HG02970 (cell line): ENCODE results near the gene PFN4.
"Not testable (repeated sequence)": the region's sequence is repeated elsewhere in the genome, so short reads cannot be mapped to it uniquely, and the experiment has no call there.

ENCODE experiments used
- ATAC-seq: cut with Tn5 transposase; IDR thresholded peaks from one replicate; pipeline ENCODE4 v1.9.1; 2021; ENCODE audit warnings: mild to moderate bottlenecking, moderate library complexity, moderate number of reproducible peaks; ENCODE audit not compliant: unreplicated experiment, low FRiP score

Gene PFN4

DNA sequence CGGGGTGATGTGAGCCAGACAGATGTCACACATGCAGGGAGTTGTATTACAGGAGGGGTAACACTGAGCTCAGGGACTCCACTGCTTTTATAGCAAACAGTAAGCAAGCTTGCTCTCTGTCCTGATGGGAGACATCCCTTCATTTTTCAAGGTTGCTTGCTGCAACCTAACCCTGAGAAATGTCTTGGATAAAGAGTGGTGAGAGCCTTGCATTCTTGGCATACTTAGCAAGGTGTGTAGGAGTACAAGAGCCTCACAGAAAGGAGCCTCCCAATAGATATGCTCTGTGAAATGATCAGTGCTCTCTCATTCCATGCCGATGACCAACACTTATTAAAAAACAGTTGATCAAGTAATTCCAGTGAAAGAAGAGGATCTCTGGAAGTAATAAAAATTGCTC, 8.1 kb downstream of the PFN4 start:
- no peak for ATAC-seq

DNA sequence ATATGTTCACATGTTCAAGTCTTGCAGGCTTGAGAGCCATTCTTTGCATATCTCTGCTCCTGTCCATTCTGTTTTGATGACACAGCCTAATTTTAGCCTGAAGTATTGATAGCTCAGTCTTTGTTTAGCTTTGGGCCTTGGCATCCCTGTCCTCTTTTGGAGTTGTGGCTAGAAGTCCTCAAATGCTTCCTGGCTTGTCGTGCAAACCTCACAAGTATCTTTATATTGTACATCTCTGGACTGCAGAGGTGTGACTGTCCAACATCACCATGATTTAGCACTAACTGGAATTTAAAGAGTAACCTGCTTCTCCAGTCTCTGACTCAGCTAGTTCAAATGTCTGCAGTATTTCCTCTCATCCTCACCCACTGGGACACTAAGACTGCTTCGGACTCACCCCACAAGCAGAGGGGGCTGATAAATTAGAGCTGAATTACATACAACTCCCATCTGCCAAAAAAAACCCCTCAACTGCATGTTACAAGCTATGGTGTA, 11.7 kb downstream of the PFN4 start:
- no peak for ATAC-seq

DNA sequence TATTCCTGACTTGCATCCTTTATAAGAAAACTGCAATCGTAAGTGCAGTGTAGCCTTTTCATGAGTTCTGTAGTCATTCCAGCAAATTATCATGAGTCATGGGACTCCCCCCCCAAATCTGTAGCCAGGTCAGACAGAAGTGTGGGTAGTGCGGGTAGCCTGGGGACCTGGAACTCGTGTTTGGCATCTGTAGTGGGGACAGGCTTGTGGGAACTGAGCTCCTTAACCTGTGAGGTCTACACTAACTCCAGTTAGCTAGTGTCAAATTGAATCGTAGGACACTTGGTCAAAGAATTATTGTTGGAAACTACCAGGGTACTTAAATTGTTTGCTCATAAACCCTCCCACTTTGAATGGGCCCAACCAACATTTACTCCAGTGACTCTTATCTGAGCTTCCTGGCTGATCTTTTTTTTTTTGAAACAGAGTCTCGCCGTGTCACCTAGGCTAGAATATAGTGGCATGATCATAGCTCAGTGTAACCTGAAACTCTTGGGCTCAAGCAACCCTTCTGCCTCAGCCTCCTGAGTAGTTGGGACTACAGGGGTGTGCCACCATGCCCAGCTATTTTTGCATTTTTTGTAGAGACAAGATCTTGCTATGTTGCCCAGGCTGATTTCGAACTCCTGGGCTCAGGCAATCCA, 12.4 kb downstream of the PFN4 start:
- ATAC-seq: no peak

DNA sequence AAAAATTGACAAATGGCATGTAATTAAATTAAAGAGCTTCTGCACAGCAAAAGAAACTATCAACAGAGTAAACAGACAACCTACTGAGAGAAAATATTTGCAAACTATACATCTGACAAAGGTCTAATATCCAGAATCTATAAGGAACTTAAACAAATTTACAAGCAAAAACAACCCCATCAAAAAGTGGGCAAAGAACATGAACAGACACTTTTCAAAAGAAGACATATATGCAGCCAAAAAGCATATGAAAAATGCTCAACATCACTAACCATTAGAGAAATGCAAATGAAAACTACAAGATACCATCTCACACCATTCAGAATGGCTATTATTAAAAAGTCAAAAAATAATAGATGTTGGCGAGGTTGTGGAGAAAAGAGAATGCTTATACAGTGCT, 13.7 kb downstream of the PFN4 start:
- not testable (repeated sequence) for ATAC-seq

DNA sequence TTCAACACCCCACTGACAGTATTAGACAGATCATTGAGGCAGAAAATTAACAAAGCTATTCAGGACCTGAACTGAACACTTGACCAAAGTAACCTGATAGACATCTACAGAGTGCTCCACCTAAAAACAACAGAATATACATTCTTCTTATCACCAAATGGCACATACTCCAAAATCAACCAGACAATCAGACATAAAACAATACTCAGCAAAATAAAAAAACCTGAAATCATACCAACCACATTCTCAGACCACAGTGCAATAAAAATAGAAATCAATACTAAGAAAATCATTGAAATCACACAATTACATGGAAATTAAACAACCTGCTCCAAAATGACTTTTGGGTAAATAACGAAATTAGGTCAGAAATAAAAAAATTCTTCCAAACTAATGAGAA, 15.8 kb downstream of the PFN4 start:
- no peak for ATAC-seq

DNA sequence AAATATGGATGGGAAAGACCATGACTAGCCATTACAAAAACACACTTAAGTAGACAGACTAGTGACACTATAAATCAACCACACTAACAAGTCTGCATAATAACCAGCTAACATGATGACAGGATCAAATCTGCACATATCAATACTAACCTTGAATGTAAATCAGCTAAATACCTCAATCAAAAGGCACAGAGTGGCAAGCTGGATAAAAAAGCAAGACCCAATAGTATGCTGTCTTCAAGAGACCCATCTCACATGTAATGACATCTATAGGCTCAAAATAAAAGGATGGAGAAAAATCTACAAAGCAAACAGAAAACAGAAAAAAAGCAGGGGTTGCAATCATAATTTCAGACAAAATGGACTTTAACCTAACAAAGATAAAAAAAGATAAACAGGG, 16.3 kb downstream of the PFN4 start:
- no peak for ATAC-seq

DNA sequence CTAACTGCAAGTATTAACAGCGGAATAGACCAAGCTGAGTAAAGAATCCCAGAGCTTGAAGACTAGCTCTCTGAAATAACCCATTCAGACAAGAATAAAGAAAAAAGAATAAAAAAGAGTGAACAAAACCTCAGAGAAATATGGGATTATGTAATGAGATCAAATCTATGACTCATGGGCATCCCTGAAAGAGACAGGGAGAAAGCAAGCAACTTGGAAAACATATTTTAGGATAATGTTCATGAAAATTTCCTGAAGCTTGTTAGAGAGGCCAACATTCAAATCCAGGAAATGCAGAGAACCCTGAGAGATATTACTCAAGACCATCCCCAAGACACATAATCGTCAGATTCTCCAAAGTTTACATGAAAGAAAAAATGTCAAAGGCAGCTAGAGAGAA, 17.3 kb downstream of the PFN4 start:
- no peak for ATAC-seq

DNA sequence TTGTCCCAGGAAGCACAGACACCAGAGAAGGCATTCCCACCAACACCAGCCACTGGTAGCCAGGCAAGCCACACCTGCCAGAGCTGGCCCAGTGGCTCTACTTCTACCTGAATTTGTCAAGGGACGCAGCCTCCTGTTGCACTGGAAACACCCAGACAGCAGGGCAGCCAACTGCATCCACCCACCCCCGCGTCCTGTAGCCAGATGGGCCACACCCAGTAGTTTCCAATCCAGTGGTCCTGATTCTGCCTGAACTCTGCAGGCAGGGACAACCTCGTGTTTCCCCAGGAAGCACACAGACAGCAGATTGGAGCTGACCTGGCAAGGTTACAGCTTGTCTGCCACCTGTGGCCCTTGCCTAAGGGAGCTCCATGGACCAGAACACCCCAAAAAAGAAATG, 18.2 kb downstream of the PFN4 start:
- ATAC-seq: no peak

DNA sequence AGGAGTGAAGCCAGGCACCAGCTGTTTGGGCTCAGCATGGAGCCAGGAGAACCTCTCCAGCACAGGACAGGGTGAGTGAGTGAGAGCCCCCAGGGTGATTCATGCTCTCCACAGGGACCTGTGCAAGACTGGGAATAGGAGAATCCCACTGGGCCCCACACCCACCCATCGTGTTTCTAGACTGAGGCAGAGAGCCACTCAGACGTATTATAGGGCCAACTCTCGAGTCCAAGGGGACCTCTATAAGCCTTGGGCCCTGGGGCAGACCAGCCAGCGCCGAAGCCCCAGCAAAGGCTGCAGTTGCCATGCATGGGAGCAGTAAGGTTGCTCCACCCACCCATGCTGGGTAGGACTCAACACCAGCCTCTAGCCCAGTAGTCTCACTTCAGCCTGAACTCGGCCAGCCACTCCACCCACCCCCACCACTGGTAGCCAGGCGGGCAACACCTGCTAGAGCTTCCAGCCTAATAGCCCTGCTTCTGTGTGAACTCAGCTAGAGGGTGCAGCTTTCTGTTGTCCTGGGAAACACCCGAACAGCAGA, 19.0 kb downstream of the PFN4 start:
- ATAC-seq: no peak

DNA sequence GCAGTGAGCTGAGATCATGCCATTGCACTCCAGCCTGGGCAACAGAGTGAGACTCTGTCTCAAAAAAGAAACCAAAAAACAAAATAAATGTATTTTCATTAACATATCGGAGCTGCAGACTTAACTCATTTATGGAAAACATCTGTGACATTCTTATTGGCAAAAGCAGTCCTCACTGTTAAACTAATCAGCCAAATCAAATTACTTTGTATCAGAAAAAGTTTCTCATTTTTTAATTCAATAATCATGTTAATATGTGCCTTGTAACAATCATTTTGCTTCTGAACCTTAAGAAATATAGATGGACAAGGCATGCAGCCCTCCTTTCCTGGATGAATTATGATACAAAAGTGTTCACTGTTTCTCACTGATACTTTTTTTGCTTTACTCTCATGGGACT, 20.5 kb downstream of the PFN4 start:
- no peak for ATAC-seq

DNA sequence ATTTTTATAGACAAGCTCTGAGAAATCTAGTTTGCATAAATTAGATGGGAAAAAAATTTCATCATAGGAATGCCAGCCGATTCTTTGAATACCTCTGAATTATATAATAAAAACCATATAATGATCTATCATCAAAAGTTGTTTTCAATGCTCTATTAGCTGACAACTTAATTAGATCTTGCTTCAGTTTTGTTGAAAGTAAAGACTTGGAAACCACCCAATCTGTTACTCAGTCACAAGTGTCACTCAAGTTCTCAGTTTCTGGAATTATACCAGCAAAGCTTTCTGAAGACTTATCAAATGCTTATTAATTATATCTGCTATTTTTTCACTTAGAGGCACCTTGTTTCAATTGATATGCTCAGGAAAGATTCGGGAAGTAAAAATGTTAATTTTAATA, 21.1 kb downstream of the PFN4 start:
- ATAC-seq: no peak

DNA sequence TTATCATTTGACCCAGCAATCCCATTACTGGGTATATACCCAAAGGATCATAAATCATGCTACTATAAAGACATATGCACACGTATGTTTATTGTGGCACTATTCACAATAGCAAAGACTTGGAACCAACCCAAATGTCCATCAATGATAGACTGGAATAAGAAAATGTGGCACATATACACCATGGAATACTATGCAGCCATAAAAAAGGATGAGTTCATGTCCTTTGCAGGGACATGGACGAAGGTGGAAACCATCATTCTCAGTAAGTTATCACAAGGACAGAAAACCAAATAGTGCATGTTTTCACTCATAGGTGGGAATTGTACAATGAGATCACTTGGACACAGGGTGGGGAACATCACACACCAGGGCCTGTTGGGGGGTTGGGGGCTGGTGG, 22.4 kb downstream of the PFN4 start:
- ATAC-seq: not testable (repeated sequence)

DNA sequence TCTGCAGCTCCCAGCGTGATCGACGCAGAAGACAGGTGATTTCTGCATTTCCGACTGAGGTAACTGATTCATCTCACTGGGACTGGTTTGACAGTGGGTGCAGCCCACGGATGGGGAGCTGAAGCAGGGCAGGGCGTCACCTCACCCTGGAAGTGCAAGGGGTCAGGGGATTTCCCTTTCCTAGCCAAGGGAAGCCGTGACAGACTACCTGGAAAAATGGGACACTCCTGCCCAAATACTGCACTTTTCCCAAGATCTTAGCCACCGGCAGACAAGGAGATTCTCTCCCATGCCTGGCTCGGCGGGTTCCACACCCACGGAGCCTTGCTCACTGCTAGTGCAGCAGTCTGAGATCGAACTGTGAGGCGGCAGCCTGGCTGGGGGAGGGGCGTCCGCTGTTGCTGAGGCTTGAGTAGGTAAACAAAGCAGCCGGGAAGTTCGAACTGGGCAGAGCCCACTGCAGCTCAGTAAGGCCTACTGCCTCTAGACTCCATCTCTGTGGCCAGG, 27.9 kb downstream of the PFN4 start:
- ATAC-seq: not testable (repeated sequence)

DNA sequence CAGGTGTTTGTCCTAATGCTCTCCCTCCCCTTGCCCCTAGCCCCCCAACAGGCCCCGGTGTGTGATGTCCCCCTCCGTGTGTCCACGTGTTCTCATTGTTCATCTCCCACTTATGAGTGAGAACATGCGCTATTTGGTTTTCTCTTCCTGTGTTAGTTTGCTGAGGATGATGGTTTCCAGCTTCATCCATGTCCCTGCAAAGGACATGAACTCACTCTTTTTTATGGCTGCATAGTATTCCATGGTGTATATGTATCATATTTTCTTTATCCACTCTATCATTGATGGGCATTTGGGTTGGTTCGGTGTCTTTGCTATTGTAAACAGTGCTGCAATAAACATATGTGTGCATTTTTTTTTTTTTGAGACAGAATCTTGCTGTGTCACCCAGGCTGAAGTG, 29.9 kb downstream of the PFN4 start:
- not testable (repeated sequence) for ATAC-seq

DNA sequence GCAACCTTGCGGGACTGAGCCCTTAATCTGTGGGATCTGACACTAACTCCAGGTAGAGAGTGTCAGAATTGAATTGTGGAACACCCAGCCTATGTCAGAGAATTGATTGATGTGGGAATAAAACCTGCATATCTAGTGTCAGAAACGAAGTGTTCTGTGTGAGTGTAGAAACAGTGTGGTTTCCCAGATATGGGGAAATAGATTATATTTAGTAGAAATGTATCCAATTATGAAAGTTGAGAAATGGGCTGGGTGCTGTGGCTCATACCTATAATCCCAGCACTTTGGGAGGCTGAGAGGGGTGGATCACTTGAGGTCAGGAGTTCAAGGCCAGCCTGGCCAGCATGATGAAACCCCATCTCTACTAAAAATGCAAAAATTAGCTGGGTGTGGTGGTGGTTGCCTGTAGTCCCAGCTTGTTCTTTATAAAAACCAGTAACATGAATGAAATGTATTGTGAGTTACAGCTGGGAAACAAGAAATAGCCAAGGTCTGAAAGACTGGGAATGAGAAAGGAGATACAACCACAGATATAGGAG, 34.2 kb downstream of the PFN4 start:
- ATAC-seq: no peak

DNA sequence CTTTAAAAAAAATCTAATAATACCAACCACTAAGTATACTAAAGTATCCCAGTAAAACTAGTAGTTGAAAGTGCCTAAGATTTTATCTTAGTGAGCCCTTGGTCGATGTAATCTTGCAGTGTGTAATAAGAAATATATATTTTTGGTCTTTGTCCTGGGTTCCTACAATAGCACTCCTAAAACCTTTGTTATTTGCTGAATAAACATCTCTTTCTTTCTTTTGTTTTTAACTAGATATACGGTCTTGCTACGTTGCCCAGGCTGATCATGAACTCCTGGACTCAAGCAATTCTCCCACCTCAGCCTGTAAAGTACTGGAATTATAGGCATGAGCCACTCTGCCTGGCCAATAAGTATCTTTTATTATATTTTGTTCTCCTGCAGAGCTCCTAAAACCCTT, 36.1 kb downstream of the PFN4 start:
- ATAC-seq: no peak

DNA sequence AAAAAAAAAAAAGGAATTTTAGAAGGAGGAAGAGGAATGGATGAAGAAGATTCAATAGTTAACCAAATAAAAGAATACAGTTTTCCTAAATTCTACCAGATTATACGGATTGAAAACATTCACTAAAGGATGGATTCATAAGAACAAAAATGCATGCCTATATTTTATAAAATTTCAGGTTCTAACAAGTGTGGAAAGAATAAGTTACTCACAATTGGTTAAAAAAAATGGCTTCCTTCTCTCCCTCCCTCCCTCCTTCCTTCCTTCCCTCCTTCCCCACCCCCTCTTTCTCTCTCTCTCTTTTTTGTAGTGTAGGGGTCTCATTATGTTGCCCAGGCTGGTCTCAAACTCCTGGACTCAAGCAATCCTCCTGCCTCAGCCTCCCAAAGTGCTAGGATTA, 36.9 kb downstream of the PFN4 start:
- ATAC-seq: no peak

DNA sequence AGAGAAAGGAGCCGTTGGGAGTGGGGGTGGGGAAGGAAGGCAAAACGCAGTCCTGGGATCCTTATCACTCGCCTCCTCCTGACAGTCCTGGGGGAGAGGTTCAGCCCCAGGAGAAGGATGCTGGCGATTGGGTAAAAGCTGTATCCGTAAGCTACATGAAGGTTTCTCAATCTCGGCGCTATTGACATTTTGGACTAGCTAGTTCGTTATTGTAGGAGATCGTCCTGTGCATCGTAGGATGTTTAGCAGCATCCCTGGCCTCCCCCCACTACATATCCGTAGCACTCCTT, 38.0 kb downstream of the PFN4 start:
- no peak for ATAC-seq

DNA sequence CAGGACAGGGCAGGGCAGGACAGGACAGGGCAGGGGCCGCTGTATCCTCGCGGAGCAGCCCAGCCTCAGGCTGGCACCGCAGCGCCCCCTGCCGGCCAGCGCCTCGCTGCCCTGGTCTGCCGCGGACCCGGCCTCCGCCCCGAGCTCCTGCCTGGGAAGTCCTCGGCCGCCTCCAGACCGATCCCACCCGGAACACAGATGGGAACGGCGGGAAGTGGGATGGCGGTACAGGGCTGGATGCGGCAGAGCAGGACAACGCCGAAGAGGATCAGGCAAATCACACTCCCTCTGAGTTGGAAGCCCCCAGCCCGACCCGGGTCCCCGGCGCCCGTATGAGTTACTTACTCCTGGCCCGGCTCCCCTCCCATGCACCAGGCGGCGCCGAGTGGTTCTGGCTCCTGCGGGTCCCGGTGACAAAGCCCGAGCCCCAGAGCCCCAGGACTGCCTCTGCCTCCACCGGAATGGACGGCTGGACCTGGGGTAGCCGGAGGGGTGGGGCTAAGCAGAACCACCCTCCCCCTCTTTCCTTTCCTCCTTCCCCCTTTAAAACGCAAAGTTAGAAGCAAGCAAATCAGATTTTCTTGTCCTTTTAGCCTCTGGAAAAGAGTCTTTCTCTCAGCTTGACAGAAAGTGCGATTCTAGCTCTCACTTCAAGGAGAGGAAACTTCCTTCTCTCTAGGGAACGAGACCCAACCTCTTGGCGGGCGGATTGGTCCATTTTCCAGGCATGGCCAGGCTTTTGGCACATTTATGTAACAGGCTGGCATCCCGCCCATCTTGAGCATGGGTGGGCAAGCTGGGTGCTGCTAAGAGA, 38.5 kb downstream of the PFN4 start, which contains the start of gene TP53I3:
Gene TP53I3, minus strand, starts transcription at position 449 of the 814 bp plus-strand sequence. CDS start 508 bp downstream, outside the sequence.
- ATAC-seq: peak; percentile 68

DNA sequence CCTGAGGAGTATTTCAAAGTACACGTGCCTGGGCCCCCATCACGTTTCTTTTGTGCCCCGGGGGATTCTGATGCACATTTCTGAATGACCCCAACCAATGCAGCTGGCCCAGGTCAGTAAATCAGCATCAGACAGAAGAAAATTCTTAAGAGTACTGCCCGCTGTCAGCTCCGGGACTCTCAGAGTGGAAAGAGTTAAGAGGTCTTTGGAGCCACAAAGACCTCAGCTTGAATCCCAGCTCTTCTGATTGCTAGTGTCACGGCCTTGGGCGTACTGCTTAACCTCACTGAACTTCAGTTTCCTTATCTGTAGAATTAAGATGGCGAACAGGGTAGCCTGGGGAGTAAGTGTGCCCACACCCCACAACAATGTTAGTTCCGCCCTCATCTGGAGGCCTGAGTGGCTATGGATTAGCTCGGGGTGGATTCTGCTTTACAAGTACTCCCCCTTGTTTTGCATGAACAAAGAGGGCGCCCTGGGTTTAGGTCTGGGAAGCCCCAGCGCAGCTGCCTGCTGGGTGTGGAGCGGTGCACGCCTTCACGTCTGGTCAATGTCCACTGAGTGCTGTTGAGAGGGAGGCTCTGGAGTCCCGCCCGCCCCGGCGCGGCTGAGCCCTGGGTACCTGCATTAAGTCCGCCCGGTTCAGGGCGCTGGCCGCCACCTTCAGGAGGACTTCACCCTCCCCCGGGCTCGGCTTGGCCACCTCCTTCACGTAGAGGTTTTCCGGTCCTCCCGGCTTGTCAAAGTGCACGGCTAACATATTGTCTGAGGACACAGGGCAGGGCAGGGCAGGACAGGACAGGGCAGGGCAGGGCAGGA, 39.4 kb downstream of the PFN4 start:
- ATAC-seq: peak; percentile 73
